IMR-90 (cell line): ENCODE measurements around the gene KLK13.

ENCODE experiments used
- BHLHE40 ChIP-seq: fragments of 150-350 bp; IDR thresholded peaks from 2 replicates; pipeline ENCODE4 v1.6.1; 2016; ENCODE audit warnings: mild to moderate bottlenecking, low read depth, low read length
- CEBPB ChIP-seq: IDR thresholded peaks from 2 replicates; pipeline ENCODE4 v1.6.1; 2012; ENCODE audit warnings: low read depth, low read length, improper control_type of control experiment
- CHD1 ChIP-seq: IDR thresholded peaks from 2 replicates; pipeline ENCODE4 v1.6.1; 2012; ENCODE audit warnings: low read depth, low read length, improper control_type of control experiment
- MAFK ChIP-seq: IDR thresholded peaks from 2 replicates; pipeline ENCODE4 v1.6.1; 2012; ENCODE audit warnings: low read depth, low read length, improper control_type of control experiment
- MAZ ChIP-seq: IDR thresholded peaks from 2 replicates; pipeline ENCODE4 v1.6.1; 2012; ENCODE audit warnings: low read depth, mild to moderate bottlenecking, low read length, improper control_type of control experiment, moderate library complexity, borderline replicate concordance
- MXI1 ChIP-seq: IDR thresholded peaks from 2 replicates; pipeline ENCODE4 v1.6.1; 2012; ENCODE audit warnings: low read depth, mild to moderate bottlenecking, low read length, moderate library complexity, borderline replicate concordance
- NFE2L2 ChIP-seq: fragments of 150-350 bp; IDR thresholded peaks from 2 replicates; pipeline ENCODE4 v1.6.1; 2016; ENCODE audit warnings: low read depth, mild to moderate bottlenecking, low read length
- POLR2A ChIP-seq: IDR thresholded peaks from 2 replicates; pipeline ENCODE4 v1.6.1; 2012; ENCODE audit warnings: mild to moderate bottlenecking, low read depth, low read length
- RAD21 ChIP-seq: IDR thresholded peaks from 2 replicates; pipeline ENCODE4 v1.6.1; 2012; ENCODE audit warnings: low read length, improper control_type of control experiment
- SMC3 ChIP-seq: fragments of 150-350 bp; IDR thresholded peaks from 2 replicates; pipeline ENCODE4 v1.6.1; 2016; ENCODE audit warnings: low read depth, mild to moderate bottlenecking, antibody characterized with exemption, low read length, moderate library complexity
- TF ChIP-seq, protein P1 (sequence below): conservative IDR thresholded peaks from 2 replicates; pipeline ENCODE4 v1.5.1; 2012; ENCODE audit warnings: mild to moderate bottlenecking, low read depth, low read length, improper control_type of control experiment
- TF ChIP-seq, protein P2 (sequence below): fragments of 150-350 bp; IDR thresholded peaks from 2 replicates; pipeline ENCODE4 v1.6.1; 2017; ENCODE audit warnings: mild to moderate bottlenecking, antibody characterized with exemption, low read length, low read depth

DNA sequence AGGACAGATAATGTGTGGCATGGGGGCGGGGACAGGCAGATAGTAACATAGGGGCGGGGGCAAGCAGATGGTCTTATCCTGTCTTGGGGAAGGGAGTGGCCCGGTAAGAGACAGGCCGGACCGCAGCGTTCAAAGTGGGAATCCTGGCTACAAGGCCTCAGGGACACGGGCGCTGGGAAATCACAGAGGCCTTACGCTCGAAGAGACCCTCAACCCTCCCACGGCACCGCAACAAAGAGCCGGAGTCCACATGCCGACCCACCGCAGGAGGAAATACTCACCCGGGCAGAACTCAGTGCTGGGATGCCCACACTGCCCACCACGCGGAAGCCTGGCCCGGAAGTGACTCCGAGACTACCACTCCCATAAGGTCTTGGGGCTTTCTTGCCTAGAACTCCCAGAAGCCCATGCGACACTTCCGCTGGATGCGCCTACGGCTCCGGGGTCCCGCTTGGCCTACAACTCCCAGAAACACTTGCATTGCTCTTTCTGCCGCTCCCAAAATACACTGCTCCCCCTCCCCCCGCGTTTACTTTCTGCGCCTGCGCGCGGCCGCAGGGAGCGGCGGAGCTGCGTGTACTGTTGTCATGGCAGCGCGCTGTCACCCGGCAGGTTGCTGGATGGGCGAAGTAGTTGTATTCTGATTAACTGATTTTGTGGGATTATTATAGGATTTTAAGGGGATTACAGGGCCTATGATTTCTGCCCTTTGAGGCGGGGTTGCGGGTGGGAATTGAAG is 43.3 kb upstream of the KLK13 start, which contains the start of gene CTU1:
- peak; percentile 82 for TF ChIP-seq POLR2A
- TF ChIP-seq RAD21, result no peak
- TF ChIP-seq MAFK, result no peak
- TF ChIP-seq, protein P1, sequence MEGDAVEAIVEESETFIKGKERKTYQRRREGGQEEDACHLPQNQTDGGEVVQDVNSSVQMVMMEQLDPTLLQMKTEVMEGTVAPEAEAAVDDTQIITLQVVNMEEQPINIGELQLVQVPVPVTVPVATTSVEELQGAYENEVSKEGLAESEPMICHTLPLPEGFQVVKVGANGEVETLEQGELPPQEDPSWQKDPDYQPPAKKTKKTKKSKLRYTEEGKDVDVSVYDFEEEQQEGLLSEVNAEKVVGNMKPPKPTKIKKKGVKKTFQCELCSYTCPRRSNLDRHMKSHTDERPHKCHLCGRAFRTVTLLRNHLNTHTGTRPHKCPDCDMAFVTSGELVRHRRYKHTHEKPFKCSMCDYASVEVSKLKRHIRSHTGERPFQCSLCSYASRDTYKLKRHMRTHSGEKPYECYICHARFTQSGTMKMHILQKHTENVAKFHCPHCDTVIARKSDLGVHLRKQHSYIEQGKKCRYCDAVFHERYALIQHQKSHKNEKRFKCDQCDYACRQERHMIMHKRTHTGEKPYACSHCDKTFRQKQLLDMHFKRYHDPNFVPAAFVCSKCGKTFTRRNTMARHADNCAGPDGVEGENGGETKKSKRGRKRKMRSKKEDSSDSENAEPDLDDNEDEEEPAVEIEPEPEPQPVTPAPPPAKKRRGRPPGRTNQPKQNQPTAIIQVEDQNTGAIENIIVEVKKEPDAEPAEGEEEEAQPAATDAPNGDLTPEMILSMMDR, result no peak
- TF ChIP-seq, protein P2, sequence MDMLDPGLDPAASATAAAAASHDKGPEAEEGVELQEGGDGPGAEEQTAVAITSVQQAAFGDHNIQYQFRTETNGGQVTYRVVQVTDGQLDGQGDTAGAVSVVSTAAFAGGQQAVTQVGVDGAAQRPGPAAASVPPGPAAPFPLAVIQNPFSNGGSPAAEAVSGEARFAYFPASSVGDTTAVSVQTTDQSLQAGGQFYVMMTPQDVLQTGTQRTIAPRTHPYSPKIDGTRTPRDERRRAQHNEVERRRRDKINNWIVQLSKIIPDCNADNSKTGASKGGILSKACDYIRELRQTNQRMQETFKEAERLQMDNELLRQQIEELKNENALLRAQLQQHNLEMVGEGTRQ, result no peak; the same call in 1 of the 2 replicates
- TF ChIP-seq BHLHE40, result no peak
- TF ChIP-seq CEBPB, result no peak; the same call in 1 of the 2 replicates
- TF ChIP-seq NFE2L2, result no peak
- peak; percentile 98 for TF ChIP-seq MXI1
- TF ChIP-seq CHD1, result no peak
- TF ChIP-seq SMC3, result no peak
- peak; percentile 83; the same call in 1 of the 2 replicates for TF ChIP-seq MAZ
